ENCODE results near the gene DNASE1. TPM values are rescaled to one million over a fixed set of nuclear protein-coding genes. Genes with fewer than 3 reads are reported as not detected.
A peak's percentile ranks its signal among the peaks of the same experiment; 100 is the strongest.

DNASE1 gene
- total RNA-seq, 2 donors from 2014 or later: 31.2 to 32.2 TPM

DNA sequence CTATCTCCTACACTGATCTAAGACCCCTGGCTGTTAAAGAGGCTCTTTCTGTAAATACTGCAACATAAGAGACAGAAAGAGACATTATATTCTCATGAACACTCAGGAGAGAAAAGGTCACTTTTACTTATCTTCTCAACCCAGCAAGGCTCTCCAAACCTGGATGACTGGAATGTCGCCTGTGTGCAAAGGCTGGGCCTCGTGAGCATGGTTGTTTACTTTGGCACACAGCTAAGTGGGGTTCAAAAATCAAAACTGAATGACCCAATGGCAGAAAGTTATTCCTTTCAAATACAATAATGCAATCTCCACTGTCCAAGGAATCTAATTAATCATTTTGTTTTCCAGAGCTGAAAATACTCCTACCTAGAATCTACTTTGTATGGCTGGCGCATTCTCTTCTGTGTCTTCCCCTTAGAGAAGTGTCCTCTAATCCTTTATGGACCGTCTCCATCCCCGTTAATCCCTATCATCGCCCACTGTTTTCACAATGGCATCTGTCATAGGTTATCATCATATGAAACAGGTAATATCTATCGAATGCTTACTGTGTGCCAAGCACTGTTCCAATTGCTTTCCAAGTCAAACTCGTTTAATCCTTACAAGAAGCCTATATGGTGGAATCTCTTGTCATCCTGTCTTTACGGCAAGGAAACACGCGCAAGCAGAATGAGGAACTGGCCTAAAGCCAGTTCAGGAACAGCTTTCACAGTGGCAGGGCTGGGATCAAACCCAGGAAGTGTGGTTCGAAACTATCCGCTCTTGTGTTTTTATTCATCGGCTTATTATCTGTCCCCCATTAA, 44.4 kb upstream of the DNASE1 start:
- peaks cover 19% of the 10 kb centered on the region for H3K36me3 ChIP-seq (ENCODE audit: control insufficient read depth, insufficient read depth, low read length)
- H3K27me3 Mint-ChIP-seq (ENCODE audit: insufficient read depth): no peaks in the 10 kb centered on the region
- H3K4me1 ChIP-seq (ENCODE audit: control insufficient read depth, insufficient read depth, low read length): no peaks in the 10 kb centered on the region
- TF ChIP-seq, protein P1, sequence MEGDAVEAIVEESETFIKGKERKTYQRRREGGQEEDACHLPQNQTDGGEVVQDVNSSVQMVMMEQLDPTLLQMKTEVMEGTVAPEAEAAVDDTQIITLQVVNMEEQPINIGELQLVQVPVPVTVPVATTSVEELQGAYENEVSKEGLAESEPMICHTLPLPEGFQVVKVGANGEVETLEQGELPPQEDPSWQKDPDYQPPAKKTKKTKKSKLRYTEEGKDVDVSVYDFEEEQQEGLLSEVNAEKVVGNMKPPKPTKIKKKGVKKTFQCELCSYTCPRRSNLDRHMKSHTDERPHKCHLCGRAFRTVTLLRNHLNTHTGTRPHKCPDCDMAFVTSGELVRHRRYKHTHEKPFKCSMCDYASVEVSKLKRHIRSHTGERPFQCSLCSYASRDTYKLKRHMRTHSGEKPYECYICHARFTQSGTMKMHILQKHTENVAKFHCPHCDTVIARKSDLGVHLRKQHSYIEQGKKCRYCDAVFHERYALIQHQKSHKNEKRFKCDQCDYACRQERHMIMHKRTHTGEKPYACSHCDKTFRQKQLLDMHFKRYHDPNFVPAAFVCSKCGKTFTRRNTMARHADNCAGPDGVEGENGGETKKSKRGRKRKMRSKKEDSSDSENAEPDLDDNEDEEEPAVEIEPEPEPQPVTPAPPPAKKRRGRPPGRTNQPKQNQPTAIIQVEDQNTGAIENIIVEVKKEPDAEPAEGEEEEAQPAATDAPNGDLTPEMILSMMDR (conservative IDR thresholded peaks at IDR 0.05): no peak
- peak overlapping the region; percentile 92 for H3K4me3 ChIP-seq (ENCODE audit: low read length)
- no peaks in the 10 kb centered on the region for H3K27me3 ChIP-seq (ENCODE audit: control insufficient read depth, insufficient read depth, low read length, poor library complexity, severe bottlenecking)
- H3K9me3 ChIP-seq (ENCODE audit: control insufficient read depth, low read length): no peaks in the 10 kb centered on the region
- DNase-seq: no peak
- no peaks in the 10 kb centered on the region for H3K9me3 Mint-ChIP-seq
- H3K27ac Mint-ChIP-seq: no peak overlapping the region
- no peak overlapping the region for H3K27ac ChIP-seq (ENCODE audit: low read depth, low read length)
- WGBS, 2 experiments (ENCODE audit: insufficient coverage in 1 of 2, insufficient read length in 1 of 2): 91 to 98% methylated on average over 14 of the region's 14 CpGs
- H3K4me1 Mint-ChIP-seq: peaks cover 23% of the 10 kb centered on the region
- H3K9ac ChIP-seq (ENCODE audit: extremely low read depth, low read length, poor library complexity, severe bottlenecking): no peak overlapping the region
- peak overlapping the region; percentile 99 for H3K4me3 Mint-ChIP-seq
- H3K36me3 Mint-ChIP-seq (ENCODE audit: low read depth): peaks cover 26% of the 10 kb centered on the region

DNA sequence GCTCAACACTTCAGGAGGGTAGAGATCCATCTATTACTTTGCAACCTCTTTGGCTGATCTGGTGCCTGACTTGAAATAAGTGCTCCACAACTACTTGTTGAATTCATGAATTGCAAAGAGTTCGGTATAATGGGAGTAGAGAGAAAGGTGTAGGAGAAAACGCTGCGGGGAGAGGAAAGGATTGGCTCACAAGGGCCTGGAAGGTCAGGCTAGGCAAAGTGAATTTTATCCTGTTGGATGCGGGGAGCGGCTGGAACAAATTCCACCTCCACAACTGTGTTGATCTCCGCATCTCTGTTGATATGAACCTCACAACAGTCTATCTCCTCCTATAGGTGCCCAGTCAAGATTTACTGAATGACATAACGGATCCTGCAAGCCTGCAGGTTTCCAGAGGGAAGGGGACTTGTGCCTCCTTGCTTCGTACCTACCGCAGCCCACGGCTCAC, 43.8 kb upstream of the DNASE1 start:
- Mint-ChIP-seq H3K27ac (peak overlapping the region; percentile 32), H3K27me3 (ENCODE audit: insufficient read depth) (no peaks in the 10 kb centered on the region), H3K36me3 (ENCODE audit: low read depth) (peaks cover 24% of the 10 kb centered on the region), H3K4me1 (peaks cover 23% of the 10 kb centered on the region), H3K9me3 (no peaks in the 10 kb centered on the region), H3K4me3 (peak overlapping the region; percentile 99)
- WGBS, 2 experiments (ENCODE audit: insufficient coverage in 1 of 2, insufficient read length in 1 of 2): 0 to 12% methylated on average over 3 to 10 of the region's 10 CpGs
- H3K27me3 ChIP-seq (ENCODE audit: control insufficient read depth, insufficient read depth, low read length, poor library complexity, severe bottlenecking): no peaks in the 10 kb centered on the region
- H3K9me3 ChIP-seq (ENCODE audit: control insufficient read depth, low read length): no peaks in the 10 kb centered on the region
- no peaks in the 10 kb centered on the region for H3K4me1 ChIP-seq (ENCODE audit: control insufficient read depth, insufficient read depth, low read length)
- H3K9ac ChIP-seq (ENCODE audit: extremely low read depth, low read length, poor library complexity, severe bottlenecking): peak overlapping the region; percentile 58
- H3K4me3 ChIP-seq (ENCODE audit: low read length): peak overlapping the region; percentile 92
- TF ChIP-seq, protein P1 (conservative IDR thresholded peaks at IDR 0.05): no peak
- H3K36me3 ChIP-seq (ENCODE audit: control insufficient read depth, insufficient read depth, low read length): peaks cover 19% of the 10 kb centered on the region
- no peak for DNase-seq
- no peak overlapping the region for H3K27ac ChIP-seq (ENCODE audit: low read depth, low read length)

DNA sequence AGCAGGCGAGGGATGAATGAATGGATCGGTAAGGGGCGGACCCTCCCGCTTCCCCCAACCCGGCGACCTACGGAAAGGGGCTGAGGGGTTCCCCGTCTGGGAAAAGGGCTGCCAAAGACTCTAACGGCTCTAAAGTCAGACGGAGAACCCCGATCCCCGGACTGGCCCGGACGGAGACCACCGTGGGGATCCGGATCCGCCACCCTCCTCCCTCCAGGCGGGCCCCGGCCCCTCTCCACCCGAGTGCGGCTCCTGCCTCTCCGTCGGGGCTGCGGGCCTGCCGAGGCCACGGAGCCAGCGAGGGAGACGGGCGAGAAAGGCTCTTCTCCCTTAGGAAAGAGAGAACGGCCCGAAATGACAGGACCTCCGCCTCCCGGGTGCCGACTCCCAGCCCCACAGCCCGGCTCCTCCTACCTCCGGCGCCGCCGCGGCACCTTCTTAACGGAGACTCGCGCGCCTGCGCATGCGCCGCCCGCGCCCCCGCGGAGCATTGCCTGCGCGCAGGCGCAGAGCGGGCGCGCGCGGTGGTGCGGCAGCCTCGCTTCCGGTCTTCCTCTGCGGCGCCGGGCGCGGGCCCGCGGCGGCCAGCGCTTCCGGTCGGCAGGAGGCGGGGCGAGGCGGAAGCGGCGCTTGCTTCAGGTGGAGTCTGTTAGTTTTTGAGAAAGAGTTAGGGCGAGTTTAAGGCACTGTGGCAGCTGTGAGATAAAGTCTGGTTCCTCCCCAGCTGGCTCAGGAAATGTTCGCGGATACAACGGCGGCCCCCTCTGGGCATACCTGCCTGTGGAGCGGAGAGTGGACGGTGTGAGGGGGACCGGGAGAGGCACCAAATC, 43.1 kb upstream of the DNASE1 start, which contains the start of gene SLX4:
Gene SLX4, minus strand, starts transcription at position 461 of the 830 bp plus-strand sequence. CDS start 2,642 bp downstream, outside the sequence.
- Mint-ChIP-seq H3K9me3 (no peaks in the 10 kb centered on the region), H3K27ac (peak within 1 kb of the TSS; percentile 98), H3K4me3 (peak within 1 kb of the TSS; percentile 99), H3K36me3 (ENCODE audit: low read depth) (peaks cover 19% of the 10 kb centered on the region), H3K27me3 (ENCODE audit: insufficient read depth) (no peaks in the 10 kb centered on the region), H3K4me1 (peaks cover 23% of the 10 kb centered on the region)
- DNase-seq: peak; percentile 95
- TF ChIP-seq, protein P1 (conservative IDR thresholded peaks at IDR 0.05): peak; percentile 18
- H3K4me1 ChIP-seq (ENCODE audit: control insufficient read depth, insufficient read depth, low read length): no peaks in the 10 kb centered on the region
- H3K36me3 ChIP-seq (ENCODE audit: control insufficient read depth, insufficient read depth, low read length): peaks cover 14% of the 10 kb centered on the region
- peak within 1 kb of the TSS; percentile 13 for H3K27ac ChIP-seq (ENCODE audit: low read depth, low read length)
- peak within 1 kb of the TSS; percentile 73 for H3K9ac ChIP-seq (ENCODE audit: extremely low read depth, low read length, poor library complexity, severe bottlenecking)
- no peaks in the 10 kb centered on the region for H3K27me3 ChIP-seq (ENCODE audit: control insufficient read depth, insufficient read depth, low read length, poor library complexity, severe bottlenecking)
- H3K9me3 ChIP-seq (ENCODE audit: control insufficient read depth, low read length): no peaks in the 10 kb centered on the region
- H3K4me3 ChIP-seq (ENCODE audit: low read length): peak within 1 kb of the TSS; percentile 92
- WGBS, 2 experiments (ENCODE audit: insufficient coverage in 1 of 2, insufficient read length in 1 of 2): 0% methylated on average over 30 to 86 of the region's 86 CpGs
